ENCODE measurements around the gene RANBP17. TPM values are rescaled to one million over a fixed set of nuclear protein-coding genes. Genes with fewer than 3 reads are reported as not detected.

Gene RANBP17
- total RNA-seq, 4 donors from 2014 or later, result 4.4 to 11.7 (median 6.0) TPM

GRCh38 chr5:171162596-171162995, 300.8 kb downstream of the RANBP17 start:
- TF ChIP-seq CTCF (IDR thresholded peaks at IDR 0.05; ENCODE audit: low read depth), result no peak

GRCh38 chr5:171166766-171167165, 304.9 kb downstream of the RANBP17 start:
- TF ChIP-seq CTCF (IDR thresholded peaks at IDR 0.05; ENCODE audit: low read depth), result no peak

GRCh38 chr5:171168171-171168570, 306.4 kb downstream of the RANBP17 start:
- TF ChIP-seq CTCF (IDR thresholded peaks at IDR 0.05; ENCODE audit: low read depth), result no peak

GRCh38 chr5:171175746-171176145, 313.9 kb downstream of the RANBP17 start:
- no peak for TF ChIP-seq CTCF (IDR thresholded peaks at IDR 0.05; ENCODE audit: low read depth)

GRCh38 chr5:171188016-171188415, 326.2 kb downstream of the RANBP17 start:
- TF ChIP-seq CTCF (IDR thresholded peaks at IDR 0.05; ENCODE audit: low read depth), result no peak

GRCh38 chr5:171189442-171189841, 327.6 kb downstream of the RANBP17 start:
- TF ChIP-seq CTCF (IDR thresholded peaks at IDR 0.05; ENCODE audit: low read depth), result no peak

- no peak for TF ChIP-seq CTCF (IDR thresholded peaks at IDR 0.05; ENCODE audit: low read depth)
These were observed 330.3 kb downstream of the RANBP17 start for GRCh38 chr5:171192111-171192510.

Measured in subcutaneous adipose tissue (tissue), 4 donors.